Karpas-422 (cell line): ENCODE measurements around the gene BMERB1. TPM values are rescaled to one million over a fixed set of nuclear protein-coding genes. Genes with fewer than 3 reads are reported as not detected.

Experiments
- DNase-seq: peaks from one replicate; pipeline ENCODE4 v3.0.0-alpha.2; 2015
- H2AFZ ChIP-seq: fragments of 200-600 bp; sonication (generic); 2 replicates; pipeline ENCODE4 v1.6.1; 2014; ENCODE audit warnings: antibody characterized with exemption, low read length, mixed read lengths
- H3K27ac ChIP-seq: fragments of 200-600 bp; sonication (generic); 2 replicates; pipeline ENCODE4 v1.5.1; 2014; ENCODE audit warnings: mild to moderate bottlenecking, low read length, moderate library complexity
- H3K27me3 ChIP-seq: fragments of 200-600 bp; sonication (generic); 2 replicates; pipeline ENCODE4 v1.6.1; 2014; ENCODE audit warnings: low read length, mixed read lengths
- H3K36me3 ChIP-seq: fragments of 200-600 bp; sonication (generic); 2 replicates; pipeline ENCODE4 v1.6.1; 2014; ENCODE audit warnings: low read length, mixed read lengths; ENCODE audit not compliant: insufficient read depth
- H3K4me1 ChIP-seq: fragments of 200-600 bp; sonication (generic); 2 replicates; pipeline ENCODE4 v1.6.1; 2014; ENCODE audit warnings: mild to moderate bottlenecking, low read length, mixed read lengths
- H3K4me2 ChIP-seq: fragments of 200-600 bp; sonication (generic); 2 replicates; pipeline ENCODE4 v1.6.1; 2014; ENCODE audit warnings: low read length, low read depth, mild to moderate bottlenecking; ENCODE audit not compliant: poor library complexity, severe bottlenecking
- H3K4me3 ChIP-seq: fragments of 200-600 bp; sonication (generic); 2 replicates; pipeline ENCODE4 v1.5.1; 2014; ENCODE audit warnings: mild to moderate bottlenecking, antibody characterized with exemption, low read length, mixed read lengths
- H3K79me2 ChIP-seq: fragments of 200-600 bp; sonication (generic); 2 replicates; pipeline ENCODE4 v1.6.1; 2014; ENCODE audit warnings: mild to moderate bottlenecking, low read length, mixed read lengths
- H3K9ac ChIP-seq: fragments of 200-600 bp; sonication (generic); 2 replicates; pipeline ENCODE4 v1.6.0; 2014; ENCODE audit warnings: low read length
- H3K9me2 ChIP-seq: fragments of 200-600 bp; sonication (generic), shearing (Covaris generic); replicated peaks from 2 replicates; pipeline ENCODE4 v1.6.0; 2014; ENCODE audit warnings: mild to moderate bottlenecking, low read length, moderate library complexity; ENCODE audit not compliant: insufficient read depth
- H3K9me3 ChIP-seq: fragments of 300-700, 200-600 bp; sonication (generic); 2 replicates; pipeline ENCODE4 v1.6.1; 2014; ENCODE audit warnings: low read length, mixed read lengths
- H4K20me1 ChIP-seq: fragments of 200-600 bp; sonication (generic); 2 replicates; pipeline ENCODE4 v1.6.1; 2014; ENCODE audit warnings: mild to moderate bottlenecking, antibody characterized with exemption, low read length, low read depth; ENCODE audit not compliant: insufficient read depth
- total RNA-seq: library from RNA; depleted of rRNA; stranded (reverse); fragments of >200 nt; shearing (Covaris generic); gene quantifications from 2 replicates; pipeline ENCODE4 v1.2.3, GENCODE V29; 2014; ENCODE audit warnings: low replicate concordance

Gene BMERB1
- total RNA-seq, 1 experiment from 2014 or later, result 0.22 TPM

- no peak for DNase-seq
- Histone ChIP-seq H3K27ac (no peak overlapping the region), H3K4me3 (no peak overlapping the region), H3K4me1 (no peaks in the 10 kb centered on the region), H3K79me2 (no peaks in the 10 kb centered on the region), H2AFZ (no peak overlapping the region), H3K9me3 (no peaks in the 10 kb centered on the region), H3K27me3 (no peaks in the 10 kb centered on the region), H3K9ac (no peak overlapping the region), H3K4me2 (no peak overlapping the region), H3K9me2 (no peaks in the 10 kb centered on the region), H4K20me1 (no peaks in the 10 kb centered on the region), H3K36me3 (peaks cover 24% of the 10 kb centered on the region; the same call in 1 of the 2 replicates)
Observed at GRCh38 chr16:15598648-15599190, 164.3 kb downstream of the BMERB1 start.

GRCh38 chr16:15599303-15600070 is 165.1 kb downstream of the BMERB1 start:
- H3K79me2 ChIP-seq, result no peaks in the 10 kb centered on the region
- no peak overlapping the region for H3K9ac ChIP-seq
- no peaks in the 10 kb centered on the region for H3K9me2 ChIP-seq
- no peak overlapping the region for H3K4me2 ChIP-seq
- DNase-seq, result no peak
- no peaks in the 10 kb centered on the region for H3K9me3 ChIP-seq
- no peaks in the 10 kb centered on the region for H4K20me1 ChIP-seq
- peaks cover 30% of the 10 kb centered on the region; the same call in 1 of the 2 replicates for H3K36me3 ChIP-seq
- H3K4me3 ChIP-seq, result no peak overlapping the region
- no peaks in the 10 kb centered on the region for H3K4me1 ChIP-seq
- no peaks in the 10 kb centered on the region for H3K27me3 ChIP-seq
- no peak overlapping the region for H2AFZ ChIP-seq
- H3K27ac ChIP-seq, result no peak overlapping the region

- Histone ChIP-seq H3K4me3 (no peak overlapping the region), H3K9me3 (no peaks in the 10 kb centered on the region), H3K27me3 (no peaks in the 10 kb centered on the region), H2AFZ (no peak overlapping the region), H4K20me1 (no peaks in the 10 kb centered on the region), H3K36me3 (peaks cover 22% of the 10 kb centered on the region; the same call in 1 of the 2 replicates), H3K4me1 (no peaks in the 10 kb centered on the region), H3K9me2 (no peaks in the 10 kb centered on the region), H3K79me2 (no peaks in the 10 kb centered on the region), H3K27ac (no peak overlapping the region), H3K9ac (no peak overlapping the region), H3K4me2 (no peak overlapping the region)
- no peak for DNase-seq
Observed at GRCh38 chr16:15601212-15601879, 167.0 kb downstream of the BMERB1 start.

GRCh38 chr16:15602285-15603044 is 168.1 kb downstream of the BMERB1 start:
- Histone ChIP-seq H3K9me2 (no peaks in the 10 kb centered on the region), H3K79me2 (no peaks in the 10 kb centered on the region), H3K27me3 (no peaks in the 10 kb centered on the region), H4K20me1 (no peaks in the 10 kb centered on the region), H3K9me3 (no peaks in the 10 kb centered on the region), H3K4me3 (no peak overlapping the region), H3K27ac (no peak overlapping the region), H2AFZ (no peak overlapping the region), H3K4me1 (no peaks in the 10 kb centered on the region), H3K9ac (no peak overlapping the region), H3K4me2 (no peak overlapping the region), H3K36me3 (peaks cover 18% of the 10 kb centered on the region; the same call in 1 of the 2 replicates)
- DNase-seq, result no peak

- Histone ChIP-seq H3K9me2 (no peaks in the 10 kb centered on the region), H4K20me1 (no peaks in the 10 kb centered on the region), H3K9me3 (no peaks in the 10 kb centered on the region), H3K27me3 (no peaks in the 10 kb centered on the region), H3K4me2 (no peak overlapping the region), H3K4me1 (no peaks in the 10 kb centered on the region), H3K27ac (no peak overlapping the region), H3K79me2 (no peaks in the 10 kb centered on the region), H2AFZ (no peak overlapping the region), H3K9ac (no peak overlapping the region), H3K4me3 (no peak overlapping the region), H3K36me3 (peaks cover 34% of the 10 kb centered on the region; the same call in 1 of the 2 replicates)
- DNase-seq, result no peak
Observed at GRCh38 chr16:15604460-15605440, 170.4 kb downstream of the BMERB1 start.

GRCh38 chr16:15605839-15606517 is 171.6 kb downstream of the BMERB1 start:
- Histone ChIP-seq H4K20me1 (no peaks in the 10 kb centered on the region), H3K4me2 (no peak overlapping the region), H3K79me2 (no peaks in the 10 kb centered on the region), H3K9me3 (no peaks in the 10 kb centered on the region), H3K27me3 (no peaks in the 10 kb centered on the region), H3K27ac (no peak overlapping the region), H3K4me3 (no peak overlapping the region), H3K4me1 (no peaks in the 10 kb centered on the region), H2AFZ (no peak overlapping the region), H3K9me2 (no peaks in the 10 kb centered on the region), H3K36me3 (peaks cover 43% of the 10 kb centered on the region; the same call in 1 of the 2 replicates), H3K9ac (no peak overlapping the region)
- DNase-seq, result no peak

GRCh38 chr16:15606518-15607220 is 172.3 kb downstream of the BMERB1 start:
- Histone ChIP-seq H3K79me2 (no peaks in the 10 kb centered on the region), H3K36me3 (peaks cover 44% of the 10 kb centered on the region), H3K4me1 (no peaks in the 10 kb centered on the region), H2AFZ (no peak overlapping the region), H3K9ac (no peak overlapping the region), H3K9me3 (no peaks in the 10 kb centered on the region), H4K20me1 (no peaks in the 10 kb centered on the region), H3K27me3 (no peaks in the 10 kb centered on the region), H3K27ac (no peak overlapping the region), H3K4me3 (no peak overlapping the region), H3K9me2 (no peaks in the 10 kb centered on the region), H3K4me2 (no peak overlapping the region)
- DNase-seq, result no peak
